H9 (cell line): Measurements from ENCODE around the gene SLC19A1. TPM values are rescaled to one million over a fixed set of nuclear protein-coding genes. Genes with fewer than 3 reads are reported as not detected.

Source experiments
- DNase-seq: peaks from one replicate; pipeline ENCODE4 v3.0.0-alpha.2; 2017
- H2AFZ ChIP-seq: one replicate; pipeline ENCODE4 v1.6.1; 2013; ENCODE audit warnings: mild to moderate bottlenecking, low read length, control low read depth, moderate library complexity
- H2AK5ac ChIP-seq: 2 replicates; pipeline ENCODE4 v1.6.1; 2013; ENCODE audit warnings: low read length, control low read depth, mixed read lengths; ENCODE audit not compliant: insufficient read length
- H2BK120ac ChIP-seq: one replicate; pipeline ENCODE4 v1.6.1; 2013; ENCODE audit warnings: low read depth, mild to moderate bottlenecking, low read length, control low read depth, inconsistent platforms; ENCODE audit not compliant: poor library complexity, severe bottlenecking
- H2BK12ac ChIP-seq: 2 replicates; pipeline ENCODE4 v1.6.1; 2013; ENCODE audit warnings: low read length, control low read depth, mixed read lengths, low read depth; ENCODE audit not compliant: insufficient read length
- H2BK15ac ChIP-seq: 2 replicates; pipeline ENCODE4 v1.6.1; 2013; ENCODE audit warnings: low read depth, low read length, control low read depth
- H2BK20ac ChIP-seq: one replicate; pipeline ENCODE4 v1.6.1; 2013; ENCODE audit warnings: low read depth, mild to moderate bottlenecking, low read length, control low read depth, inconsistent platforms; ENCODE audit not compliant: poor library complexity, severe bottlenecking
- H2BK5ac ChIP-seq: 2 replicates; pipeline ENCODE4 v1.6.1; 2013; ENCODE audit warnings: low read length, control low read depth, mixed read lengths; ENCODE audit not compliant: insufficient read length
- H3K14ac ChIP-seq: 2 replicates; pipeline ENCODE4 v1.6.1; 2013; ENCODE audit warnings: low read length, control low read depth; ENCODE audit not compliant: insufficient read depth
- H3K18ac ChIP-seq: 2 replicates; pipeline ENCODE4 v1.6.1; 2013; ENCODE audit warnings: low read depth, mild to moderate bottlenecking, mixed read lengths, low read length, control low read depth; ENCODE audit not compliant: insufficient read length
- H3K23ac ChIP-seq: 2 replicates; pipeline ENCODE4 v1.6.1; 2013; ENCODE audit warnings: low read length, control low read depth, mixed read lengths, low read depth; ENCODE audit not compliant: insufficient read length
- H3K23me2 ChIP-seq: 2 replicates; pipeline ENCODE4 v1.6.1; 2013; ENCODE audit warnings: low read depth, mild to moderate bottlenecking, mixed read lengths, low read length, control low read depth; ENCODE audit not compliant: insufficient read length, poor library complexity, severe bottlenecking
- H3K27ac ChIP-seq: 2 replicates; pipeline ENCODE4 v1.5.1; 2013; ENCODE audit warnings: low read length, control low read depth, mixed read lengths, low read depth; ENCODE audit not compliant: insufficient read length
- H3K27me3 ChIP-seq: 2 replicates; pipeline ENCODE4 v1.6.1; 2013; ENCODE audit warnings: low read length, control low read depth, inconsistent platforms; ENCODE audit not compliant: insufficient read depth
- H3K4ac ChIP-seq: 2 replicates; pipeline ENCODE4 v1.6.1; 2013; ENCODE audit warnings: low read depth, mild to moderate bottlenecking, control low read depth, inconsistent platforms, low read length, moderate library complexity
- H3K4me1 ChIP-seq: 2 replicates; pipeline ENCODE4 v1.6.1; 2013; ENCODE audit warnings: low read length, control low read depth, inconsistent platforms; ENCODE audit not compliant: insufficient read depth
- H3K4me2 ChIP-seq: 2 replicates; pipeline ENCODE4 v1.6.1; 2013; ENCODE audit warnings: low read length, control low read depth, mixed read lengths; ENCODE audit not compliant: insufficient read length, insufficient read depth
- H3K56ac ChIP-seq: 2 replicates; pipeline ENCODE4 v1.6.1; 2013; ENCODE audit warnings: low read depth, mild to moderate bottlenecking, mixed read lengths, low read length, control low read depth; ENCODE audit not compliant: insufficient read length
- H3K79me1 ChIP-seq: 2 replicates; pipeline ENCODE4 v1.6.1; 2013; ENCODE audit warnings: low read depth, mild to moderate bottlenecking, moderate library complexity, low read length, control low read depth, inconsistent platforms; ENCODE audit not compliant: insufficient read depth, poor library complexity, severe bottlenecking
- H3K79me2 ChIP-seq: 2 replicates; pipeline ENCODE4 v1.6.1; 2013; ENCODE audit warnings: low read length, control low read depth, inconsistent platforms; ENCODE audit not compliant: insufficient read depth
- H3K9ac ChIP-seq: 2 replicates; pipeline ENCODE4 v1.6.1; 2013; ENCODE audit warnings: low read length, control low read depth, mixed read lengths; ENCODE audit not compliant: insufficient read length; ENCODE audit errors: extremely low read depth
- H3K9me3 ChIP-seq: one replicate; pipeline ENCODE4 v1.6.1; 2013; ENCODE audit warnings: low read depth, low read length, inconsistent platforms; ENCODE audit not compliant: control insufficient read depth
- H3T11ph ChIP-seq: one replicate; pipeline ENCODE4 v1.6.1; 2013; ENCODE audit warnings: mild to moderate bottlenecking, low read length, control low read depth, inconsistent platforms
- H4K20me1 ChIP-seq: one replicate; pipeline ENCODE4 v1.6.1; 2013; ENCODE audit not compliant: control insufficient read depth, insufficient read length, insufficient read depth
- H4K5ac ChIP-seq: 2 replicates; pipeline ENCODE4 v1.6.1; 2013; ENCODE audit warnings: low read depth, mild to moderate bottlenecking, mixed read lengths, low read length, control low read depth; ENCODE audit not compliant: insufficient read length
- H4K8ac ChIP-seq: replicated peaks from 2 replicates; pipeline ENCODE4 v1.6.1; 2013; ENCODE audit warnings: low read length, control low read depth, mixed read lengths, low read depth; ENCODE audit not compliant: insufficient read length
- H4K91ac ChIP-seq: 2 replicates; pipeline ENCODE4 v1.6.1; 2013; ENCODE audit warnings: low read depth, mild to moderate bottlenecking, moderate library complexity, mixed read lengths, low read length, control low read depth; ENCODE audit not compliant: insufficient read length
- H3K27ac Mint-ChIP-seq, 3 experiments: 2 replicates in 2 of 3; 3 replicates in 1 of 3; pipeline ENCODE4 v1.8.0; 2020 to 2021; ENCODE audit warnings: mixed read lengths in 3 of 3, mild to moderate bottlenecking in 1 of 3, moderate library complexity in 1 of 3
- H3K27me3 Mint-ChIP-seq: 2 replicates; pipeline ENCODE4 v1.8.0; 2021; ENCODE audit warnings: low read depth, mild to moderate bottlenecking, moderate library complexity, mixed read lengths
- H3K36me3 Mint-ChIP-seq, 3 experiments: 2 replicates in 2 of 3; 3 replicates in 1 of 3; pipeline ENCODE4 v1.8.0; 2020 to 2021; ENCODE audit warnings: low read depth in 3 of 3, mixed read lengths in 3 of 3; ENCODE audit not compliant: insufficient read depth in 1 of 3
- H3K4me1 Mint-ChIP-seq, 2 experiments: 2 replicates each; pipeline ENCODE4 v1.8.0; 2020; ENCODE audit warnings: mixed read lengths in 2 of 2
- H3K4me3 Mint-ChIP-seq, 2 experiments: 2 replicates in 1 of 2; 3 replicates in 1 of 2; pipeline ENCODE4 v1.8.0; 2020 to 2021; ENCODE audit warnings: mild to moderate bottlenecking in 2 of 2, mixed read lengths in 2 of 2, moderate library complexity in 1 of 2
- H3K9me3 Mint-ChIP-seq, 2 experiments: 2 replicates in 1 of 2; 3 replicates in 1 of 2; pipeline ENCODE4 v1.8.0; 2020; ENCODE audit warnings: mild to moderate bottlenecking in 2 of 2, mixed read lengths in 2 of 2, moderate library complexity in 1 of 2
- WGBS: extraction: QIAGEN DNeasy Blood & Tissue Kit; methylation state at CpG from one replicate; pipeline ENCODE4 v1.1.7; 2013; ENCODE audit warnings: missing lambda C conversion rate, low lambda C conversion rate, mixed read lengths; ENCODE audit not compliant: insufficient read length; ENCODE audit errors: extremely low coverage; 5-methylcytosine and 5-hydroxymethylcytosine counted together
- total RNA-seq: library from RNA; stranded (reverse); gene quantifications from 2 replicates; pipeline ENCODE4 v1.2.1, GENCODE V29; 2021
- TF ChIP-seq, protein P1 (sequence below): fragments of 200-600 bp; sonication (generic); conservative IDR thresholded peaks from 3 replicates; pipeline ENCODE4 v1.8.0; 2021; ENCODE audit warnings: antibody characterized with exemption, mild to moderate bottlenecking

Gene SLC19A1
- total RNA-seq, 1 experiment from 2014 or later = 32.4 TPM

- Histone ChIP-seq H3K23ac (no peak overlapping the region), H4K91ac (no peak overlapping the region), H3K56ac (no peak overlapping the region), H2BK12ac (no peak overlapping the region), H3T11ph (no peak overlapping the region), H3K79me2 (no peaks in the 10 kb centered on the region), H2AK5ac (no peak overlapping the region), H3K23me2 (no peaks in the 10 kb centered on the region), H3K27ac (no peak overlapping the region), H3K79me1 (no peaks in the 10 kb centered on the region), H2BK20ac (no peak overlapping the region), H2BK15ac (no peak overlapping the region), H2BK5ac (no peak overlapping the region), H4K8ac (no peak overlapping the region), H4K5ac (no peak overlapping the region), H3K4me1 (no peaks in the 10 kb centered on the region), H2BK120ac (no peak overlapping the region), H3K18ac (no peak overlapping the region), H3K4ac (no peak overlapping the region), H4K20me1 (no peaks in the 10 kb centered on the region), H2AFZ (no peak overlapping the region), H3K9me3 (no peaks in the 10 kb centered on the region), H3K27me3 (no peaks in the 10 kb centered on the region), H3K14ac (no peak overlapping the region), H3K9ac (no peak overlapping the region), H3K4me2 (no peak overlapping the region)
- DNase-seq = no peak
- TF ChIP-seq, protein P1, sequence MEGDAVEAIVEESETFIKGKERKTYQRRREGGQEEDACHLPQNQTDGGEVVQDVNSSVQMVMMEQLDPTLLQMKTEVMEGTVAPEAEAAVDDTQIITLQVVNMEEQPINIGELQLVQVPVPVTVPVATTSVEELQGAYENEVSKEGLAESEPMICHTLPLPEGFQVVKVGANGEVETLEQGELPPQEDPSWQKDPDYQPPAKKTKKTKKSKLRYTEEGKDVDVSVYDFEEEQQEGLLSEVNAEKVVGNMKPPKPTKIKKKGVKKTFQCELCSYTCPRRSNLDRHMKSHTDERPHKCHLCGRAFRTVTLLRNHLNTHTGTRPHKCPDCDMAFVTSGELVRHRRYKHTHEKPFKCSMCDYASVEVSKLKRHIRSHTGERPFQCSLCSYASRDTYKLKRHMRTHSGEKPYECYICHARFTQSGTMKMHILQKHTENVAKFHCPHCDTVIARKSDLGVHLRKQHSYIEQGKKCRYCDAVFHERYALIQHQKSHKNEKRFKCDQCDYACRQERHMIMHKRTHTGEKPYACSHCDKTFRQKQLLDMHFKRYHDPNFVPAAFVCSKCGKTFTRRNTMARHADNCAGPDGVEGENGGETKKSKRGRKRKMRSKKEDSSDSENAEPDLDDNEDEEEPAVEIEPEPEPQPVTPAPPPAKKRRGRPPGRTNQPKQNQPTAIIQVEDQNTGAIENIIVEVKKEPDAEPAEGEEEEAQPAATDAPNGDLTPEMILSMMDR = no peak
- Mint-ChIP-seq H3K4me1 (no peaks in the 10 kb centered on the region; a peak in 1 of 4 replicates), H3K27ac (no peak overlapping the region), H3K27me3 (peaks cover 5% of the 10 kb centered on the region; the same call in 1 of the 2 replicates), H3K9me3 (peaks cover 14 to 20% of the 10 kb centered on the region in 2 experiments), H3K4me3 (no peak overlapping the region; a peak in 1 of 5 replicates), H3K36me3 (peaks cover 37 to 48% (median 38%) of the 10 kb centered on the region in 3 experiments)
- WGBS = no CpG with 5 or more reads among the region's 11 CpGs
Observed at GRCh38 chr21:45525910-45526306, 16.3 kb downstream of the SLC19A1 start.
